GM21737 (cell line): ENCODE data around the gene PSMD12.
"Not testable (repeated sequence)": the region's sequence is repeated elsewhere in the genome, so short reads cannot be mapped to it uniquely, and the experiment has no call there.

Experiments
- ATAC-seq: cut with Tn5 transposase; IDR thresholded peaks from one replicate; pipeline ENCODE4 v1.9.1; 2021; ENCODE audit warnings: mild to moderate bottlenecking, moderate library complexity; ENCODE audit not compliant: unreplicated experiment

The PSMD12 gene

DNA sequence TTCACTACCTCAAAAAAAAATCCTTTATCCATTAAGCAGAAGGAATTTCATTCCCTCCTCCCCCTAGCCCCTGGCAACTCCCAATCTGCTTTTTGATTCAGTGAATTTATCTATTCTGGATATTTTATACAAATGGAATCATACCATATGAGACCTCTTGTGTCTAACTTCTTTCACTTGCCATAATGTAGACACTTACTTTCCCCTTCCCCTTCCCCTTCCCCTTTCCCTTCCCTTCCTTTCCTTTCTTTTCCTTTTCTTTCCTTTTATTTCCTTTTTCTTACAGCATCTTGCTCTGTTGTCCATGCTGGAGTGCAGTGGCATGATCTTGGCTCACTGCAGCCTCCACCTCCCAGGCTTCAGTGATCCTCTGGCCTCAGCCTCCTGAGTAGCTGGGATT lies 50.5 kb downstream of the PSMD12 start:
- no peak for ATAC-seq

GRCh38 chr17:67312265-67312664 lies 54.1 kb downstream of the PSMD12 start:
- ATAC-seq = no peak

- ATAC-seq = no peak
Measured at GRCh38 chr17:67311575-67311974, 54.8 kb downstream of the PSMD12 start.

DNA sequence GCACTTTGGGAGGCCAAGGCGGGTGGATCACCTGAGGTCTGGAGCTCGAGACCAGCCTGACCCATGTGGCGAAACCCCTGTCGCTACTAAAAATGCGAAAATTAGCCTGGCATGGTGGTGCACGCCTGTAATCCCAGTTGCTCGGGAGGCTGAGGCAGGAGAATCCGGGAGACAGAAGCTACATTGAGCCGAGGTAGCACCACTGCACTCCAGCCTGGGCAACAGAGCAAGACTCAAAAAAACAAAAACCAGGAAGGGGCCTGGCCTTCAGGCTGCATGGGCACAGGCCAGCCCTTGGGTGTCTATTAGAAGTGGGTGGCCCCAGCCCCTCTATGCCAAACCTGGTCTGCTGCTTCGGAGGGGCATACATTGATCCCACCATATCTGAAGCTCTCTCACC lies 56.0 kb downstream of the PSMD12 start:
- ATAC-seq = no peak

GRCh38 chr17:67305446-67306235 lies 60.7 kb downstream of the PSMD12 start:
- not testable (repeated sequence) for ATAC-seq

- ATAC-seq = no peak
Measured at GRCh38 chr17:67297454-67297960, 68.9 kb downstream of the PSMD12 start.

GRCh38 chr17:67294451-67295199 lies 71.8 kb downstream of the PSMD12 start:
- no peak for ATAC-seq

DNA sequence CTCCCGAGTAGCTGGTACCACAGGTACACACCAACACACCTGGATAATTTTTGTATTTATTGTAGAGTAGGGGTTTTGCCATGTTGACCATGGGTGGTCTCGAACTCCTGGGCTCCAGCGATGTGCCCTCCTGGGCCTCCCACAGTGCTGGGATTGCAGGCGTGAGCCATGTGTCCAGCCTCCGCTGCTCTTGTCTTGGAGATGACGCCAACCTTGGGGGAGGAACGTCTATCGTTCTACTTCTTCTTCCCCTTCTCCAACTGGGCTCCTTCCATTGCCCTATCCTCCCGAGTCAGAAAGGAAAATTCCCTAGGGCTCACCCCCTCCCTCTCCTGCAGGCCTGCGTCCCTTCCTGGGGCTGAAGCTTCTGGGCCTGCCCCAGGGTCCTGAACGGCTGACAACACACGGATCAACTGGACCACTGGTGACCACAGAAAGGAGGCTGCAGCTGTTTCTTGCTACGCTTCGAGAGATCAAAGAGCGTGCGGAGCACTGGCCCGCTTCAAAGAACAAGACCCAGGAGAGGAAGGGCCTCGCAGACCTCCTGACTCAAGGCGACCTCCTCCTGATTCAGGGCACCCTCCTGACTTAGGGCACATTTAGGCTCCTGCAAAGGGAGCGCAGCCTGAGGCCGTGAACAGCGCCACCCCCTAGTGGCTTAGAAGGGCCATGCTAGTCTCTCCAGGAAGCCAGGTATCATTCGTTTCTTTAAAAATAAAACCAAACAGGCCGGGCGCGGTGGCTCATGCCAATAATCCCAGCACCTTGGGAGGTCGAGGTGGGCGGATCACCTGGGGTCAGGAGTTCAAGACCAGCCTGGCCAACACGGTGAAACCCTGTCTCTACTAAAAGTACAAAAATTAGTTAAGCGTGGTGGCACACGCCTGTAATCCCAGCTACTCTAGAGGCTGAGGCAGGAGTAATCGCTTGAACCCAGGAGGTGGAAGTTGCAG lies 72.8 kb downstream of the PSMD12 start:
- peak; percentile 91 for ATAC-seq

DNA sequence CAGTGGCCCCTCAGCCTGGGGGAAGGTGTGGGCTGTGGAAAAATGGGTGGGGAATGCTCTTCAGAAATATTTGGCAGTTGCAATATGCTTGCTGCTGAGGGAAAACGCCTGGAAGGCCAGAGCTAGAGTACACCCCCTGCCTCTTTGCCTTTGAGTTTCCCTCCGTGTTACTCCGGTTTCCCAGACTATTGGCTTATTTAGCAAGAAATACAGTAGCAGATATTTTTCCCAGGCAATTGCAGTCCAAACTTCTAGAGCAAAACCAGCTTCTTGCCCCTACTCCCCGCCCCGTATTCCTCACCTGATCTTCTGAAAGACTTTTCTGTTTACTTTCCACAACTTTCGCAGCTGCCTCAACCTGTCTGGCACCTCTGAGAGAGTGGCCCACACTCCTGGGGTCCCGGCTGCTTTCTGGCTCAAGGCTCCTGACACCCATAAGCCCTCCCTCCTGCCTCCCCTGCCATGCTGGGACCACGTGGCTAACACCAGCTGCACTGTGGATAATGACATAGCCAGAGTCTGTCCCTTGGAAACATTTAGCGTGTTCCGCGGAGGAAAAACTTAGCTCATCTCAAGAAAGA lies 75.6 kb downstream of the PSMD12 start:
- ATAC-seq = no peak

GRCh38 chr17:67290244-67290643 lies 76.1 kb downstream of the PSMD12 start:
- no peak for ATAC-seq

GRCh38 chr17:67289181-67289876 lies 77.0 kb downstream of the PSMD12 start:
- ATAC-seq = no peak
